HAP-1 (cell line): ENCODE measurements around the gene CLEC2A.

ENCODE experiments used
- DNase-seq, 2 experiments: peaks; one replicate each; pipeline ENCODE4 v3.0.0-alpha.2; 2016 to 2020; ENCODE audit warnings: low spot score in 2 of 2
- H3K27me3 ChIP-seq: fragments of 250-450 bp; sonication (Bioruptor Pico); 2 replicates; pipeline ENCODE4 v1.5.1; 2020; ENCODE audit warnings: low read depth, mild to moderate bottlenecking, moderate library complexity
- H3K36me3 ChIP-seq: fragments of 250-450 bp; sonication (Bioruptor Pico); replicated peaks from 2 replicates; pipeline ENCODE4 v1.5.1; 2020; ENCODE audit warnings: mild to moderate bottlenecking
- H3K4me1 ChIP-seq: fragments of 250-450 bp; sonication (Bioruptor Pico); 2 replicates; pipeline ENCODE4 v1.5.1; 2020; ENCODE audit warnings: mild to moderate bottlenecking
- H3K4me3 ChIP-seq: fragments of 250-450 bp; sonication (Bioruptor Pico); 2 replicates; pipeline ENCODE4 v1.5.1; 2020; ENCODE audit warnings: mild to moderate bottlenecking, moderate library complexity
- H3K9me3 ChIP-seq: fragments of 250-450 bp; sonication (Bioruptor Pico); 2 replicates; pipeline ENCODE4 v1.5.1; 2020; ENCODE audit warnings: mild to moderate bottlenecking, moderate library complexity
- in situ Hi-C: fragments of 300-500 bp; cut with MboI; formaldehyde crosslinking; loops from 3 replicates; pipeline ENCODE4 v1.14.3; 2020; ENCODE audit warnings: low sequenced_read_pairs, inconsistent platforms, mixed read lengths

CLEC2A gene

GRCh38 chr12:9951026-9951675 is 19.0 kb upstream of the CLEC2A start:
- H3K9me3 ChIP-seq, result no peaks in the 10 kb centered on the region
- H3K4me3 ChIP-seq, result no peak overlapping the region
- H3K36me3 ChIP-seq, result no peaks in the 10 kb centered on the region
- H3K27me3 ChIP-seq, result no peaks in the 10 kb centered on the region
- DNase-seq, result no peak
- in situ Hi-C loops, result no loop called here
- no peaks in the 10 kb centered on the region for H3K4me1 ChIP-seq

- Histone ChIP-seq H3K36me3 (no peaks in the 10 kb centered on the region), H3K9me3 (no peaks in the 10 kb centered on the region), H3K27me3 (no peaks in the 10 kb centered on the region), H3K4me1 (no peaks in the 10 kb centered on the region), H3K4me3 (no peak overlapping the region)
- no peak for DNase-seq
- in situ Hi-C loops, result no loop called here
These were observed 16.6 kb upstream of the CLEC2A start for GRCh38 chr12:9948606-9949296.

- no peaks in the 10 kb centered on the region for H3K4me1 ChIP-seq
- DNase-seq, result no peak
- H3K36me3 ChIP-seq, result no peaks in the 10 kb centered on the region
- H3K4me3 ChIP-seq, result no peak overlapping the region
- no peaks in the 10 kb centered on the region for H3K27me3 ChIP-seq
- in situ Hi-C loops, result no loop called here
- H3K9me3 ChIP-seq, result no peaks in the 10 kb centered on the region
These were observed 15.5 kb upstream of the CLEC2A start for GRCh38 chr12:9947674-9948073.

- Histone ChIP-seq H3K4me1 (no peaks in the 10 kb centered on the region), H3K27me3 (no peaks in the 10 kb centered on the region), H3K36me3 (no peaks in the 10 kb centered on the region), H3K9me3 (no peaks in the 10 kb centered on the region), H3K4me3 (no peak overlapping the region)
- no peak for DNase-seq
- in situ Hi-C loops, result no loop called here
These were observed 12.2 kb upstream of the CLEC2A start for GRCh38 chr12:9944391-9944790.

GRCh38 chr12:9943240-9943639 is 11.1 kb upstream of the CLEC2A start:
- H3K4me1 ChIP-seq, result no peaks in the 10 kb centered on the region
- no peaks in the 10 kb centered on the region for H3K27me3 ChIP-seq
- H3K9me3 ChIP-seq, result no peaks in the 10 kb centered on the region
- in situ Hi-C loops, result no loop called here
- H3K4me3 ChIP-seq, result no peak overlapping the region
- H3K36me3 ChIP-seq, result no peaks in the 10 kb centered on the region
- no peak for DNase-seq

- H3K27me3 ChIP-seq, result no peaks in the 10 kb centered on the region
- H3K36me3 ChIP-seq, result no peaks in the 10 kb centered on the region
- in situ Hi-C loops, result no loop called here
- H3K9me3 ChIP-seq, result no peaks in the 10 kb centered on the region
- H3K4me3 ChIP-seq, result no peak overlapping the region
- DNase-seq, result no peak
- no peaks in the 10 kb centered on the region for H3K4me1 ChIP-seq
These were observed 9.7 kb upstream of the CLEC2A start for GRCh38 chr12:9941838-9942237.

- no peaks in the 10 kb centered on the region for H3K9me3 ChIP-seq
- H3K4me1 ChIP-seq, result no peaks in the 10 kb centered on the region
- no peaks in the 10 kb centered on the region for H3K36me3 ChIP-seq
- H3K27me3 ChIP-seq, result no peaks in the 10 kb centered on the region
- in situ Hi-C loops, result no loop called here
- no peak overlapping the region for H3K4me3 ChIP-seq
- no peak for DNase-seq
These were observed 8.2 kb upstream of the CLEC2A start for GRCh38 chr12:9940375-9940774.

GRCh38 chr12:9936591-9936990 is 4.4 kb upstream of the CLEC2A start:
- in situ Hi-C loops, result no loop called here
- H3K4me1 ChIP-seq, result no peaks in the 10 kb centered on the region
- no peaks in the 10 kb centered on the region for H3K9me3 ChIP-seq
- no peaks in the 10 kb centered on the region for H3K27me3 ChIP-seq
- no peak overlapping the region for H3K4me3 ChIP-seq
- no peak for DNase-seq
- H3K36me3 ChIP-seq, result no peaks in the 10 kb centered on the region

- in situ Hi-C loops, result no loop called here
- DNase-seq, result no peak
- Histone ChIP-seq H3K4me3 (no peak overlapping the region), H3K36me3 (no peaks in the 10 kb centered on the region), H3K9me3 (no peaks in the 10 kb centered on the region), H3K4me1 (no peaks in the 10 kb centered on the region), H3K27me3 (no peaks in the 10 kb centered on the region)
These were observed 2.9 kb upstream of the CLEC2A start for GRCh38 chr12:9935026-9935425.

- no peaks in the 10 kb centered on the region for H3K9me3 ChIP-seq
- in situ Hi-C loops, result no loop called here
- no peak overlapping the region for H3K4me3 ChIP-seq
- DNase-seq, result no peak
- no peaks in the 10 kb centered on the region for H3K27me3 ChIP-seq
- H3K36me3 ChIP-seq, result no peaks in the 10 kb centered on the region
- H3K4me1 ChIP-seq, result no peaks in the 10 kb centered on the region
These were observed 1.8 kb upstream of the CLEC2A start for GRCh38 chr12:9933958-9934357.

GRCh38 chr12:9931245-9931644 is 925 bp downstream of the CLEC2A start:
- in situ Hi-C loops, result no loop called here
- Histone ChIP-seq H3K4me3 (no peak overlapping the region), H3K4me1 (no peaks in the 10 kb centered on the region), H3K9me3 (no peaks in the 10 kb centered on the region), H3K27me3 (no peaks in the 10 kb centered on the region), H3K36me3 (no peaks in the 10 kb centered on the region)
- DNase-seq, result no peak

GRCh38 chr12:9928607-9929006 is 3.6 kb downstream of the CLEC2A start:
- no peak for DNase-seq
- Histone ChIP-seq H3K27me3 (no peaks in the 10 kb centered on the region), H3K36me3 (no peaks in the 10 kb centered on the region), H3K4me3 (no peak overlapping the region), H3K9me3 (no peaks in the 10 kb centered on the region), H3K4me1 (peaks cover 5% of the 10 kb centered on the region; the same call in 1 of the 2 replicates)
- in situ Hi-C loops, result no loop called here

- in situ Hi-C loops, result no loop called here
- H3K4me3 ChIP-seq, result no peak overlapping the region
These were observed 5.3 kb downstream of the CLEC2A start for GRCh38 chr12:9926876-9927275.

GRCh38 chr12:9925705-9926393 is 6.3 kb downstream of the CLEC2A start:
- no peak overlapping the region for H3K4me3 ChIP-seq

More at GRCh38 chr12:9926876-9927275, 5.3 kb downstream of the CLEC2A start:
- DNase-seq, result no peak
- Histone ChIP-seq H3K36me3 (no peaks in the 10 kb centered on the region), H3K9me3 (no peaks in the 10 kb centered on the region), H3K27me3 (no peaks in the 10 kb centered on the region), H3K4me1 (peaks cover 10% of the 10 kb centered on the region)

More at GRCh38 chr12:9925705-9926393, 6.3 kb downstream of the CLEC2A start:
- in situ Hi-C loops, result no loop called here
- H3K27me3 ChIP-seq, result no peaks in the 10 kb centered on the region
- no peaks in the 10 kb centered on the region for H3K9me3 ChIP-seq
- H3K4me1 ChIP-seq, result peaks cover 10% of the 10 kb centered on the region
- peak; percentile 58 to 81 for DNase-seq
- no peaks in the 10 kb centered on the region for H3K36me3 ChIP-seq
